Measurements from ENCODE around the gene MSI2. TPM values are rescaled to one million over a fixed set of nuclear protein-coding genes. Genes with fewer than 3 reads are reported as not detected.

MSI2 gene
- polyA plus RNA-seq, 1 of the 3 experiments (the other 2 are of a cell fraction) = 24.1 TPM

DNA sequence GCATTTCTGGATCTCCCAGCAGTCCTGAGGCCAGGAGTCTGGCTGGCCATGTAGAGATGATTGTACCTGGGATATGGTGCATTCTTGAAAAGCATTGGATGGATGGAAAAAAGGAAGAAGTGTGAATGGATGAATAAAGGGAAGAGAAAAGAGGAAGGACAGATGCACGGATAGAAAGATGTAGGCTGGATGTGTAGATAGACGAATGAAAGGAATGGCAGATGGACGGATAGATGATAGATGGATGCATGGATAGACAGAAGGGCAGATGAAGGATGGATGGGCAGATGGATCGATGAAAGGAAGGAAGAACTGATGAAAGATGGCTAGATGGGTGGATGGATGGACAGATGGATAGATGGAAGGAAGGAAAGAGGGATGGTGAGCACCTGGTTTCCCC, 210.9 kb downstream of the MSI2 start:
- CTCF ChIA-PET = interaction anchor here (1.2 to 2.5 kb wide), 2 partner anchors 22 to 366 kb away, joined by 4 to 7 read pairs; no protein-coding TSS in a partner anchor

More for the DNA sequence above, 210.9 kb downstream of the MSI2 start:
- H3K4me1 ChIP-seq (ENCODE audit: control insufficient read depth in 1 of 2, insufficient read depth in 2 of 2, low read depth in 1 of 2, low read length in 1 of 2) = peaks cover 14 to 49% of the 10 kb centered on the region in 2 experiments; a peak in 3 of 4 replicates
- H3K9ac ChIP-seq = no peak overlapping the region
- H3K4me2 ChIP-seq = no peak overlapping the region
- H3K27ac ChIP-seq (ENCODE audit: low read depth in 2 of 2, low read length in 1 of 2) = no peak overlapping the region; a peak in 1 of 4 replicates
- no peaks in the 10 kb centered on the region for H3K79me2 ChIP-seq (ENCODE audit: insufficient read depth)
- H3K9me3 ChIP-seq = no peaks in the 10 kb centered on the region
- H2AFZ ChIP-seq (ENCODE audit: low read depth) = no peak overlapping the region
- H3K9me2 ChIP-seq = no peaks in the 10 kb centered on the region
- H3K27me3 ChIP-seq (ENCODE audit: insufficient read depth) = no peaks in the 10 kb centered on the region
- no peak for DNase-seq
- TF ChIP-seq RAD21 (IDR thresholded peaks at IDR 0.05; ENCODE audit: low read length) = no peak
- TF ChIP-seq POLR2AphosphoS5 (IDR thresholded peaks at IDR 0.05; ENCODE audit: low read depth, low read length) = no peak
- TF ChIP-seq TCF12 (IDR thresholded peaks at IDR 0.05) = no peak
- TF ChIP-seq, protein P1, sequence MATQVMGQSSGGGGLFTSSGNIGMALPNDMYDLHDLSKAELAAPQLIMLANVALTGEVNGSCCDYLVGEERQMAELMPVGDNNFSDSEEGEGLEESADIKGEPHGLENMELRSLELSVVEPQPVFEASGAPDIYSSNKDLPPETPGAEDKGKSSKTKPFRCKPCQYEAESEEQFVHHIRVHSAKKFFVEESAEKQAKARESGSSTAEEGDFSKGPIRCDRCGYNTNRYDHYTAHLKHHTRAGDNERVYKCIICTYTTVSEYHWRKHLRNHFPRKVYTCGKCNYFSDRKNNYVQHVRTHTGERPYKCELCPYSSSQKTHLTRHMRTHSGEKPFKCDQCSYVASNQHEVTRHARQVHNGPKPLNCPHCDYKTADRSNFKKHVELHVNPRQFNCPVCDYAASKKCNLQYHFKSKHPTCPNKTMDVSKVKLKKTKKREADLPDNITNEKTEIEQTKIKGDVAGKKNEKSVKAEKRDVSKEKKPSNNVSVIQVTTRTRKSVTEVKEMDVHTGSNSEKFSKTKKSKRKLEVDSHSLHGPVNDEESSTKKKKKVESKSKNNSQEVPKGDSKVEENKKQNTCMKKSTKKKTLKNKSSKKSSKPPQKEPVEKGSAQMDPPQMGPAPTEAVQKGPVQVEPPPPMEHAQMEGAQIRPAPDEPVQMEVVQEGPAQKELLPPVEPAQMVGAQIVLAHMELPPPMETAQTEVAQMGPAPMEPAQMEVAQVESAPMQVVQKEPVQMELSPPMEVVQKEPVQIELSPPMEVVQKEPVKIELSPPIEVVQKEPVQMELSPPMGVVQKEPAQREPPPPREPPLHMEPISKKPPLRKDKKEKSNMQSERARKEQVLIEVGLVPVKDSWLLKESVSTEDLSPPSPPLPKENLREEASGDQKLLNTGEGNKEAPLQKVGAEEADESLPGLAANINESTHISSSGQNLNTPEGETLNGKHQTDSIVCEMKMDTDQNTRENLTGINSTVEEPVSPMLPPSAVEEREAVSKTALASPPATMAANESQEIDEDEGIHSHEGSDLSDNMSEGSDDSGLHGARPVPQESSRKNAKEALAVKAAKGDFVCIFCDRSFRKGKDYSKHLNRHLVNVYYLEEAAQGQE (IDR thresholded peaks at IDR 0.05; ENCODE audit: low read depth, low read length) = no peak
- TF ChIP-seq MXI1 (IDR thresholded peaks at IDR 0.05; ENCODE audit: low read depth, low read length) = no peak
- no peak for TF ChIP-seq TEAD4 (IDR thresholded peaks at IDR 0.05; ENCODE audit: borderline replicate concordance, insufficient read depth)
- TF ChIP-seq PBX3 (IDR thresholded peaks at IDR 0.05) = no peak
- TF ChIP-seq, protein P2, sequence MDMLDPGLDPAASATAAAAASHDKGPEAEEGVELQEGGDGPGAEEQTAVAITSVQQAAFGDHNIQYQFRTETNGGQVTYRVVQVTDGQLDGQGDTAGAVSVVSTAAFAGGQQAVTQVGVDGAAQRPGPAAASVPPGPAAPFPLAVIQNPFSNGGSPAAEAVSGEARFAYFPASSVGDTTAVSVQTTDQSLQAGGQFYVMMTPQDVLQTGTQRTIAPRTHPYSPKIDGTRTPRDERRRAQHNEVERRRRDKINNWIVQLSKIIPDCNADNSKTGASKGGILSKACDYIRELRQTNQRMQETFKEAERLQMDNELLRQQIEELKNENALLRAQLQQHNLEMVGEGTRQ (IDR thresholded peaks at IDR 0.05; ENCODE audit: borderline replicate concordance, low read depth, low read length) = no peak
- TF ChIP-seq NFIC (IDR thresholded peaks at IDR 0.05; ENCODE audit: borderline replicate concordance) = no peak
- TF ChIP-seq, protein P3, sequence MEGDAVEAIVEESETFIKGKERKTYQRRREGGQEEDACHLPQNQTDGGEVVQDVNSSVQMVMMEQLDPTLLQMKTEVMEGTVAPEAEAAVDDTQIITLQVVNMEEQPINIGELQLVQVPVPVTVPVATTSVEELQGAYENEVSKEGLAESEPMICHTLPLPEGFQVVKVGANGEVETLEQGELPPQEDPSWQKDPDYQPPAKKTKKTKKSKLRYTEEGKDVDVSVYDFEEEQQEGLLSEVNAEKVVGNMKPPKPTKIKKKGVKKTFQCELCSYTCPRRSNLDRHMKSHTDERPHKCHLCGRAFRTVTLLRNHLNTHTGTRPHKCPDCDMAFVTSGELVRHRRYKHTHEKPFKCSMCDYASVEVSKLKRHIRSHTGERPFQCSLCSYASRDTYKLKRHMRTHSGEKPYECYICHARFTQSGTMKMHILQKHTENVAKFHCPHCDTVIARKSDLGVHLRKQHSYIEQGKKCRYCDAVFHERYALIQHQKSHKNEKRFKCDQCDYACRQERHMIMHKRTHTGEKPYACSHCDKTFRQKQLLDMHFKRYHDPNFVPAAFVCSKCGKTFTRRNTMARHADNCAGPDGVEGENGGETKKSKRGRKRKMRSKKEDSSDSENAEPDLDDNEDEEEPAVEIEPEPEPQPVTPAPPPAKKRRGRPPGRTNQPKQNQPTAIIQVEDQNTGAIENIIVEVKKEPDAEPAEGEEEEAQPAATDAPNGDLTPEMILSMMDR (IDR thresholded peaks at IDR 0.05) = no peak
- TF ChIP-seq MAX (IDR thresholded peaks at IDR 0.05; ENCODE audit: low read depth) = no peak
- no peak overlapping the region for H3K4me3 ChIP-seq (ENCODE audit: low read depth in 2 of 2, low read length in 1 of 2)
- peaks cover 6% of the 10 kb centered on the region for H3F3A ChIP-seq (replicated peaks; ENCODE audit: insufficient read depth)
- WGBS (ENCODE audit: low lambda C conversion rate) = 94% methylated on average over 4 of the region's 4 CpGs
- POLR2A ChIA-PET = no interaction called here
- no peaks in the 10 kb centered on the region for H3K36me3 ChIP-seq (replicated peaks in 1 of 2; ENCODE audit: control insufficient read depth in 1 of 2, insufficient read depth in 2 of 2, low read length in 1 of 2)
- H4K20me1 ChIP-seq (ENCODE audit: insufficient read depth) = no peaks in the 10 kb centered on the region; the same call in 1 of the 2 replicates
